Neural crest cell (in vitro differentiated cells): ENCODE data around the gene RASA3. TPM values are rescaled to one million over a fixed set of nuclear protein-coding genes. Genes with fewer than 3 reads are reported as not detected.

ENCODE experiments used
- DNase-seq: peaks from one replicate; pipeline ENCODE4 v3.0.0; 2021; ENCODE audit warnings: low read depth, mixed read lengths, low spot score
- H3K27ac Mint-ChIP-seq: one replicate; pipeline ENCODE4 v1.8.0; 2021; ENCODE audit warnings: mild to moderate bottlenecking, mixed read lengths; ENCODE audit not compliant: unreplicated experiment
- H3K27me3 Mint-ChIP-seq: 2 replicates; pipeline ENCODE4 v1.8.0; 2021; ENCODE audit warnings: low read depth, mild to moderate bottlenecking, mixed read lengths
- H3K36me3 Mint-ChIP-seq: 2 replicates; pipeline ENCODE4 v1.8.0; 2021; ENCODE audit warnings: low read depth, mild to moderate bottlenecking, mixed read lengths
- H3K4me1 Mint-ChIP-seq: 2 replicates; pipeline ENCODE4 v1.8.0; 2021; ENCODE audit warnings: mixed read lengths
- H3K4me3 Mint-ChIP-seq: one replicate; pipeline ENCODE4 v1.8.0; 2021; ENCODE audit warnings: mild to moderate bottlenecking, mixed read lengths
- H3K9me3 Mint-ChIP-seq: 2 replicates; pipeline ENCODE4 v1.8.0; 2021; ENCODE audit warnings: mixed read lengths
- CTCF ChIP-seq: fragments of 200-600 bp; sonication (generic); conservative IDR thresholded peaks from 2 replicates; pipeline ENCODE4 v1.5.0; 2021; ENCODE audit warnings: antibody characterized with exemption, mild to moderate bottlenecking
- total RNA-seq: library from RNA; stranded (reverse); gene quantifications from 2 replicates; pipeline ENCODE4 v1.2.1, GENCODE V29; 2021

RASA3 gene
- total RNA-seq, 1 donor from 2014 or later: 29.5 TPM

GRCh38 chr13:113981194-113981605 lies 151.2 kb downstream of the RASA3 start:
- H3K27ac Mint-ChIP-seq: peak overlapping the region; percentile 57
- H3K4me3 Mint-ChIP-seq: no peak overlapping the region
- no peak for DNase-seq
- H3K9me3 Mint-ChIP-seq: no peaks in the 10 kb centered on the region
- peaks cover 17% of the 10 kb centered on the region for H3K36me3 Mint-ChIP-seq
- TF ChIP-seq CTCF: no peak
- no peaks in the 10 kb centered on the region for H3K4me1 Mint-ChIP-seq
- H3K27me3 Mint-ChIP-seq: no peaks in the 10 kb centered on the region

- peaks cover 20% of the 10 kb centered on the region for H3K36me3 Mint-ChIP-seq
- H3K9me3 Mint-ChIP-seq: no peaks in the 10 kb centered on the region
- no peak for DNase-seq
- H3K4me1 Mint-ChIP-seq: no peaks in the 10 kb centered on the region
- TF ChIP-seq CTCF: no peak
- H3K27ac Mint-ChIP-seq: no peak overlapping the region
- H3K4me3 Mint-ChIP-seq: no peak overlapping the region
- no peaks in the 10 kb centered on the region for H3K27me3 Mint-ChIP-seq
These were observed 151.8 kb downstream of the RASA3 start for GRCh38 chr13:113980489-113981064.

GRCh38 chr13:113979791-113980471 lies 152.5 kb downstream of the RASA3 start:
- Mint-ChIP-seq H3K36me3 (peaks cover 21% of the 10 kb centered on the region), H3K27me3 (no peaks in the 10 kb centered on the region), H3K9me3 (no peaks in the 10 kb centered on the region), H3K4me3 (no peak overlapping the region), H3K27ac (no peak overlapping the region), H3K4me1 (no peaks in the 10 kb centered on the region)
- DNase-seq: no peak
- TF ChIP-seq CTCF: no peak

- no peaks in the 10 kb centered on the region for H3K4me1 Mint-ChIP-seq
- no peak for TF ChIP-seq CTCF
- peak overlapping the region; percentile 19 for H3K27ac Mint-ChIP-seq
- peaks cover 21% of the 10 kb centered on the region for H3K36me3 Mint-ChIP-seq
- no peaks in the 10 kb centered on the region for H3K27me3 Mint-ChIP-seq
- no peaks in the 10 kb centered on the region for H3K9me3 Mint-ChIP-seq
- H3K4me3 Mint-ChIP-seq: no peak overlapping the region
- DNase-seq: no peak
These were observed 153.5 kb downstream of the RASA3 start for GRCh38 chr13:113978741-113979481.

- H3K4me1 Mint-ChIP-seq: no peaks in the 10 kb centered on the region
- no peak overlapping the region for H3K4me3 Mint-ChIP-seq
- no peak overlapping the region for H3K27ac Mint-ChIP-seq
- no peaks in the 10 kb centered on the region for H3K9me3 Mint-ChIP-seq
- no peak for TF ChIP-seq CTCF
- H3K27me3 Mint-ChIP-seq: no peaks in the 10 kb centered on the region
- DNase-seq: no peak
- peaks cover 21% of the 10 kb centered on the region for H3K36me3 Mint-ChIP-seq
These were observed 154.4 kb downstream of the RASA3 start for GRCh38 chr13:113977976-113978375.
